Measurements from ENCODE around the gene SLC27A1.
"Not testable (repeated sequence)": the region's sequence is repeated elsewhere in the genome, so short reads cannot be mapped to it uniquely, and the experiment has no call there.

GRCh38 chr19:17552735-17553134 is 82.4 kb downstream of the SLC27A1 start:
- TF ChIP-seq ZFP3 (CRISPR knock-in tag; IDR thresholded peaks at IDR 0.05); ZFP30 (CRISPR knock-in tag; IDR thresholded peaks at IDR 0.05); TOX (CRISPR knock-in tag; IDR thresholded peaks at IDR 0.05; ENCODE audit: borderline replicate concordance): not testable (repeated sequence)
